Endothelial cell of umbilical vein (primary cell): ENCODE data around the gene SH3RF3.

Experiments
- CTCF ChIP-seq, 2 donors: IDR thresholded peaks; 1 replicate in 1 of 2; 2 replicates in 1 of 2; pipeline ENCODE4 v1.5.1; 2011; ENCODE audit warnings: low read length in 2 of 2, mild to moderate bottlenecking in 2 of 2, moderate library complexity in 2 of 2, control low read depth in 1 of 2, inconsistent platforms in 1 of 2, low read depth in 1 of 2; ENCODE audit not compliant: insufficient read depth in 1 of 2; ENCODE audit errors: extremely low read depth in 1 of 2
- EZH2 ChIP-seq: IDR thresholded peaks from 2 replicates; pipeline ENCODE4 v1.6.1; 2012; ENCODE audit warnings: borderline replicate concordance, low read depth, mild to moderate bottlenecking, moderate library complexity, low read length, inconsistent platforms; ENCODE audit not compliant: severe bottlenecking
- MYC ChIP-seq: IDR thresholded peaks from one replicate; pipeline ENCODE4 v1.6.1; 2011; ENCODE audit warnings: mild to moderate bottlenecking, low read depth, low read length
- POLR2A ChIP-seq: IDR thresholded peaks from 2 replicates; pipeline ENCODE4 v1.6.1; 2012; ENCODE audit warnings: low read depth, mild to moderate bottlenecking, control low read depth, low read length
- POLR2AphosphoS5 ChIP-seq: IDR thresholded peaks from 2 replicates; pipeline ENCODE4 v1.6.1; 2012; ENCODE audit warnings: low read depth, mild to moderate bottlenecking, control low read depth, low read length, moderate library complexity; ENCODE audit not compliant: insufficient read depth
- TF ChIP-seq, protein P1 (sequence below): IDR thresholded peaks from 2 replicates; pipeline ENCODE4 v1.6.1; 2011; ENCODE audit not compliant: insufficient read depth, insufficient read length

DNA sequence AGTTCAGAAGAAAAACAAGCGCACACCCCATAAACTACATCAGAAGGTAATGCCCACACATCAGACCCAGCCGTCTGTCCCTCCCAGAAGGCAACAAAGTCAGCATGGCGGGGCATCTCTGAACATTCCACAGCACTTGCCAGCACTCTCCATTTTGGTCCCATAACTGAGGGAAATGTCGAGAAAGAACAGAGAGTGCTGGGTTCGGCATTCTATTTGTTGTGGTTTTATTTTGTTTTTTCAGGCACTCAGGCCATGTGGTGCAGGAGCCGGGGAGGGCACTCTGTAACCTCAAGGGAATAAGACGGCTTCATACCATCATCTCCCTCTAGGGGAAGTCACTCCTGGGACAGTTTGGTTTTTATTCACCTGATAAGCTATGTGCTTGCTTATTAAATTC is 328.8 kb downstream of the SH3RF3 start:
- TF ChIP-seq POLR2A (no peak), CTCF (IDR thresholded peaks at IDR 0.05; ENCODE audit: extremely low read depth in 1 of 2, insufficient read depth in 1 of 2, low read depth in 1 of 2, low read length in 2 of 2) (no peak), EZH2 (no peak), POLR2AphosphoS5 (no peak), MYC (no peak)
- TF ChIP-seq, protein P1, sequence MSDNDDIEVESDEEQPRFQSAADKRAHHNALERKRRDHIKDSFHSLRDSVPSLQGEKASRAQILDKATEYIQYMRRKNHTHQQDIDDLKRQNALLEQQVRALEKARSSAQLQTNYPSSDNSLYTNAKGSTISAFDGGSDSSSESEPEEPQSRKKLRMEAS = no peak
